Mesothelial cell of epicardium (in vitro differentiated cells): ENCODE measurements around the gene IMPG2. TPM values are rescaled to one million over a fixed set of nuclear protein-coding genes. Genes with fewer than 3 reads are reported as not detected.

Source experiments
- DNase-seq, 2 experiments: peaks; one replicate each; pipeline ENCODE4 v3.0.0; 2021; ENCODE audit warnings: low spot score in 2 of 2; ENCODE audit not compliant: unreplicated experiment in 2 of 2
- H3K27ac Mint-ChIP-seq: 2 replicates; pipeline ENCODE4 v1.8.0; 2021; ENCODE audit warnings: mixed read lengths
- H3K27me3 Mint-ChIP-seq: 2 replicates; pipeline ENCODE4 v1.8.0; 2021; ENCODE audit warnings: low read depth, mixed read lengths
- H3K36me3 Mint-ChIP-seq: 2 replicates; pipeline ENCODE4 v1.8.0; 2021; ENCODE audit warnings: mixed read lengths
- H3K4me1 Mint-ChIP-seq: 2 replicates; pipeline ENCODE4 v1.8.0; 2021; ENCODE audit warnings: mixed read lengths
- H3K4me3 Mint-ChIP-seq: 2 replicates; pipeline ENCODE4 v1.8.0; 2021; ENCODE audit warnings: mild to moderate bottlenecking, moderate library complexity, mixed read lengths
- H3K9me3 Mint-ChIP-seq: 2 replicates; pipeline ENCODE4 v1.8.0; 2021; ENCODE audit warnings: mixed read lengths
- CTCF ChIP-seq: fragments of 200-600 bp; sonication (generic); IDR thresholded peaks from one replicate; pipeline ENCODE4 v1.5.0; 2021; ENCODE audit warnings: antibody characterized with exemption; ENCODE audit not compliant: unreplicated experiment
- total RNA-seq: library from RNA; stranded (reverse); gene quantifications from 3 replicates; pipeline ENCODE4 v1.2.1, GENCODE V29; 2021

Gene IMPG2
- total RNA-seq, 1 donor from 2014 or later, result 0.69 TPM

- Mint-ChIP-seq H3K4me3 (no peak overlapping the region), H3K27ac (no peak overlapping the region), H3K4me1 (peaks cover 3% of the 10 kb centered on the region), H3K9me3 (peaks cover 4% of the 10 kb centered on the region), H3K36me3 (peaks cover 11% of the 10 kb centered on the region), H3K27me3 (no peaks in the 10 kb centered on the region)
- no peak for DNase-seq
- no peak for TF ChIP-seq CTCF
Observed at GRCh38 chr3:101243285-101244211, 76.8 kb downstream of the IMPG2 start.

GRCh38 chr3:101240719-101241399 lies 79.5 kb downstream of the IMPG2 start:
- Mint-ChIP-seq H3K9me3 (peaks cover 10% of the 10 kb centered on the region), H3K4me1 (peaks cover 3% of the 10 kb centered on the region), H3K36me3 (peaks cover 14% of the 10 kb centered on the region), H3K4me3 (no peak overlapping the region), H3K27ac (no peak overlapping the region), H3K27me3 (no peaks in the 10 kb centered on the region)
- no peak for DNase-seq
- TF ChIP-seq CTCF, result no peak

- Mint-ChIP-seq H3K4me1 (no peaks in the 10 kb centered on the region), H3K27ac (no peak overlapping the region), H3K27me3 (no peaks in the 10 kb centered on the region), H3K9me3 (peaks cover 10% of the 10 kb centered on the region), H3K36me3 (peaks cover 7% of the 10 kb centered on the region), H3K4me3 (no peak overlapping the region)
- no peak for DNase-seq
- TF ChIP-seq CTCF, result no peak
Observed at GRCh38 chr3:101235048-101235447, 85.3 kb downstream of the IMPG2 start.

- Mint-ChIP-seq H3K27me3 (no peaks in the 10 kb centered on the region), H3K4me1 (peaks cover 27% of the 10 kb centered on the region), H3K36me3 (no peaks in the 10 kb centered on the region), H3K4me3 (no peak overlapping the region), H3K27ac (no peak overlapping the region), H3K9me3 (no peaks in the 10 kb centered on the region)
- DNase-seq, result no peak
- no peak for TF ChIP-seq CTCF
Observed at GRCh38 chr3:101230618-101231017, 89.8 kb downstream of the IMPG2 start.

GRCh38 chr3:101229681-101230080 lies 90.7 kb downstream of the IMPG2 start:
- DNase-seq, result no peak
- H3K4me1 Mint-ChIP-seq, result peaks cover 27% of the 10 kb centered on the region
- H3K27ac Mint-ChIP-seq, result no peak overlapping the region
- H3K4me3 Mint-ChIP-seq, result no peak overlapping the region
- TF ChIP-seq CTCF, result no peak
- no peaks in the 10 kb centered on the region for H3K27me3 Mint-ChIP-seq
- H3K36me3 Mint-ChIP-seq, result no peaks in the 10 kb centered on the region
- no peaks in the 10 kb centered on the region for H3K9me3 Mint-ChIP-seq
